CD4-positive, alpha-beta memory T cell (primary cell): ENCODE results near the gene ATP8A2. TPM values are rescaled to one million over a fixed set of nuclear protein-coding genes. Genes with fewer than 3 reads are reported as not detected.

Source experiments
- CTCF ChIA-PET: fragments of 350-600 bp; sonication (Branson Sonifier 250); formaldehyde crosslinking; loops from one replicate; lab custom pipeline; 2021; ENCODE audit warnings: inconsistent platforms; ENCODE audit not compliant: partially characterized antibody; lab: Charles Lee
- POLR2A ChIA-PET: fragments of 350-600 bp; sonication (Branson Sonifier 250); formaldehyde crosslinking; loops from one replicate; lab custom pipeline; 2021; ENCODE audit not compliant: partially characterized antibody; lab: Charles Lee
- DNase-seq, 5 donors: peaks; one replicate each; pipeline versions ENCODE4 v3.0.0 to v3.0.0-alpha.2; 2020 to 2022; ENCODE audit warnings: mixed read lengths in 1 of 5
- H3K27ac ChIP-seq: one replicate; pipeline ENCODE4 v1.7.0; 2013; ENCODE audit warnings: low read depth, low read length
- H3K27me3 ChIP-seq: 2 replicates; pipeline ENCODE4 v1.7.0; 2013; ENCODE audit warnings: mild to moderate bottlenecking, low read length, moderate library complexity; ENCODE audit not compliant: insufficient read depth
- H3K36me3 ChIP-seq: 2 replicates; pipeline ENCODE4 v1.7.0; 2013; ENCODE audit warnings: mild to moderate bottlenecking, low read length, moderate library complexity; ENCODE audit not compliant: insufficient read depth
- H3K4me1 ChIP-seq: 2 replicates; pipeline ENCODE4 v1.7.0; 2013; ENCODE audit warnings: mild to moderate bottlenecking, low read length, moderate library complexity; ENCODE audit not compliant: insufficient read depth
- H3K4me3 ChIP-seq, 2 donors: one replicate each; pipeline ENCODE4 v1.7.0; 2013; ENCODE audit warnings: low read length in 2 of 2, mild to moderate bottlenecking in 1 of 2
- H3K9me3 ChIP-seq, 2 donors: one replicate each; pipeline ENCODE4 v1.7.0; 2013; ENCODE audit warnings: low read length in 2 of 2, control low read depth in 1 of 2; ENCODE audit not compliant: control insufficient read depth in 1 of 2
- H3K27ac Mint-ChIP-seq, 7 donors: one replicate each; pipeline ENCODE4 v1.8.0; 2020 to 2021; ENCODE audit warnings: mixed read lengths in 7 of 7, mild to moderate bottlenecking in 6 of 7, inconsistent platforms in 3 of 7, moderate library complexity in 3 of 7
- H3K27me3 Mint-ChIP-seq, 2 donors: one replicate each; pipeline ENCODE4 v1.8.0; 2020 to 2021; ENCODE audit warnings: mixed read lengths in 2 of 2
- H3K36me3 Mint-ChIP-seq, 2 donors: one replicate each; pipeline ENCODE4 v1.8.0; 2020 to 2021; ENCODE audit warnings: mixed read lengths in 2 of 2, inconsistent platforms in 1 of 2, mild to moderate bottlenecking in 1 of 2
- H3K4me1 Mint-ChIP-seq, 4 donors: one replicate each; pipeline ENCODE4 v1.8.0; 2020 to 2021; ENCODE audit warnings: mixed read lengths in 4 of 4, mild to moderate bottlenecking in 1 of 4
- H3K4me3 Mint-ChIP-seq, 8 donors: one replicate each; pipeline ENCODE4 v1.8.0; 2020 to 2021; ENCODE audit warnings: mixed read lengths in 8 of 8, mild to moderate bottlenecking in 7 of 8, moderate library complexity in 6 of 8, inconsistent platforms in 3 of 8
- H3K9me3 Mint-ChIP-seq, 8 donors: one replicate each; pipeline ENCODE4 v1.8.0; 2020 to 2021; ENCODE audit warnings: mixed read lengths in 8 of 8, mild to moderate bottlenecking in 5 of 8, inconsistent platforms in 3 of 8, moderate library complexity in 1 of 8
- intact Hi-C: fragments of 100-400 bp; cut with micrococcal nuclease; formaldehyde crosslinking; loops from one replicate; pipeline ENCODE4 v1.15.1; 2023
- polyA plus RNA-seq, 2 donors: library from polyadenylated mRNA; unstranded; fragments of 300-500 nt; fragmentation: Illumina TruSeq; gene quantifications; one replicate each; pipeline ENCODE4 v1.2.3, GENCODE V29; 2021
- total RNA-seq, 2 experiments: library from RNA; stranded (reverse); gene quantifications; one replicate each; pipeline ENCODE4 v1.2.3, GENCODE V29; 2021

Gene ATP8A2
- total and polyA plus RNA-seq, 4 experiments from 2014 or later: 0.36 to 0.93 (median 0.67) TPM

GRCh38 chr13:26074706-26075105, 702.9 kb downstream of the ATP8A2 start:
- ChIA-PET CTCF (no interaction called here), POLR2A (no interaction called here)
- intact Hi-C loops: loop anchor here (10.0 kb wide), 1 partner anchor 1070 kb away; no protein-coding TSS in a partner anchor
- no peaks in the 10 kb centered on the region for H3K9me3 Mint-ChIP-seq
- Histone ChIP-seq H3K27me3 (no peaks in the 10 kb centered on the region), H3K4me3 (no peak overlapping the region), H3K27ac (no peak overlapping the region), H3K4me1 (no peaks in the 10 kb centered on the region), H3K9me3 (no peaks in the 10 kb centered on the region), H3K36me3 (no peaks in the 10 kb centered on the region)
- no peaks in the 10 kb centered on the region for H3K36me3 Mint-ChIP-seq
- no peak overlapping the region for H3K4me3 Mint-ChIP-seq
- H3K27me3 Mint-ChIP-seq: peaks cover 23 to 25% of the 10 kb centered on the region in 2 donors
- no peaks in the 10 kb centered on the region for H3K4me1 Mint-ChIP-seq
- no peak for DNase-seq
- H3K27ac Mint-ChIP-seq: no peak overlapping the region

Other genes with a start within 250 kb of the ATP8A2 start
- gene AMER2, start 199.7 kb upstream of the ATP8A2 start, total RNA-seq: not detected
- not detected for gene AMER2, start 199.7 kb upstream of the ATP8A2 start, polyA plus RNA-seq
- gene MTMR6, start 84.5 kb upstream of the ATP8A2 start, total RNA-seq: 10 to 100 TPM; 18.9 to 19.1 TPM
- gene MTMR6, start 84.5 kb upstream of the ATP8A2 start, polyA plus RNA-seq: 10 to 100 TPM; 20.0 to 20.2 TPM
- 10 to 100 TPM; 42.9 to 43.3 TPM for gene NUP58, start 70.3 kb upstream of the ATP8A2 start, total RNA-seq
- 10 to 100 TPM in 1 of 2 donors, 1 to 10 TPM in 1; 7.7 to 18.8 TPM for gene NUP58, start 70.3 kb upstream of the ATP8A2 start, polyA plus RNA-seq